ENCODE results near the gene PTRHD1. TPM values are rescaled to one million over a fixed set of nuclear protein-coding genes. Genes with fewer than 3 reads are reported as not detected.

PTRHD1 gene
- total RNA-seq, 1 donor = 33.4 TPM

- no peak overlapping the region for H3K4me3 ChIP-seq (ENCODE audit: low read depth, low read length)
- DNase-seq (ENCODE audit: low read depth) = no peak
- TF ChIP-seq, protein P1, sequence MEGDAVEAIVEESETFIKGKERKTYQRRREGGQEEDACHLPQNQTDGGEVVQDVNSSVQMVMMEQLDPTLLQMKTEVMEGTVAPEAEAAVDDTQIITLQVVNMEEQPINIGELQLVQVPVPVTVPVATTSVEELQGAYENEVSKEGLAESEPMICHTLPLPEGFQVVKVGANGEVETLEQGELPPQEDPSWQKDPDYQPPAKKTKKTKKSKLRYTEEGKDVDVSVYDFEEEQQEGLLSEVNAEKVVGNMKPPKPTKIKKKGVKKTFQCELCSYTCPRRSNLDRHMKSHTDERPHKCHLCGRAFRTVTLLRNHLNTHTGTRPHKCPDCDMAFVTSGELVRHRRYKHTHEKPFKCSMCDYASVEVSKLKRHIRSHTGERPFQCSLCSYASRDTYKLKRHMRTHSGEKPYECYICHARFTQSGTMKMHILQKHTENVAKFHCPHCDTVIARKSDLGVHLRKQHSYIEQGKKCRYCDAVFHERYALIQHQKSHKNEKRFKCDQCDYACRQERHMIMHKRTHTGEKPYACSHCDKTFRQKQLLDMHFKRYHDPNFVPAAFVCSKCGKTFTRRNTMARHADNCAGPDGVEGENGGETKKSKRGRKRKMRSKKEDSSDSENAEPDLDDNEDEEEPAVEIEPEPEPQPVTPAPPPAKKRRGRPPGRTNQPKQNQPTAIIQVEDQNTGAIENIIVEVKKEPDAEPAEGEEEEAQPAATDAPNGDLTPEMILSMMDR (IDR thresholded peaks at IDR 0.05; ENCODE audit: insufficient read depth, low read length) = no peak
Observed at GRCh38 chr2:24771061-24771460, 22.1 kb downstream of the PTRHD1 start.

- H3K4me3 ChIP-seq (ENCODE audit: low read depth, low read length) = no peak overlapping the region
- TF ChIP-seq, protein P1 (IDR thresholded peaks at IDR 0.05; ENCODE audit: insufficient read depth, low read length) = no peak
Observed at GRCh38 chr2:24768601-24769000, 24.6 kb downstream of the PTRHD1 start.

GRCh38 chr2:24768013-24768412 lies 25.2 kb downstream of the PTRHD1 start:
- TF ChIP-seq, protein P1 (IDR thresholded peaks at IDR 0.05; ENCODE audit: insufficient read depth, low read length) = no peak
- no peak overlapping the region for H3K4me3 ChIP-seq (ENCODE audit: low read depth, low read length)
- DNase-seq (ENCODE audit: low read depth) = no peak

More at GRCh38 chr2:24768601-24769000, 24.6 kb downstream of the PTRHD1 start:
- DNase-seq (ENCODE audit: low read depth) = peak; percentile 41

GRCh38 chr2:24766609-24767008 lies 26.6 kb downstream of the PTRHD1 start:
- H3K4me3 ChIP-seq (ENCODE audit: low read depth, low read length) = no peak overlapping the region
- DNase-seq (ENCODE audit: low read depth) = no peak
- TF ChIP-seq, protein P1 (IDR thresholded peaks at IDR 0.05; ENCODE audit: insufficient read depth, low read length) = no peak

DNA sequence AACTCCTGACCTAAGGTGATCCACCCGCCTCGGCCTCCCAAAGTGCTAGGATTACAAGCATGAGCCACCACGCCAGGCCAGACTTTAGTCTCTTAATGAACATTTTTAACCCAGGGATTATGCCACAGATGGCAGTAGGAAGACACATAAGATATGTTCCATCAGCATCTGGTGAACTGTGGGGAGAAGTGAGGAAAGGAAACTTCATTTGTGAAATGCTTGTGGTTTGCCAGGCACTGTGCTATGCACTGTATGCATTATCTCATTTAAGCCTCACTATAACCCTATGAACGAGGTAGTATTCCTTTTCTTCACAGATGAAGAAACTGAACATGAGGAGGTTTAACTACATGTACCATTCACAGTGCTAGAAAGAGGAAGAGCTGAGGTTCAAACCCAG lies 29.3 kb downstream of the PTRHD1 start:
- no peak overlapping the region for H3K4me3 ChIP-seq (ENCODE audit: low read depth, low read length)
- no peak for DNase-seq (ENCODE audit: low read depth)
- TF ChIP-seq, protein P1 (IDR thresholded peaks at IDR 0.05; ENCODE audit: insufficient read depth, low read length) = no peak

GRCh38 chr2:24762518-24762917 lies 30.7 kb downstream of the PTRHD1 start:
- TF ChIP-seq, protein P1 (IDR thresholded peaks at IDR 0.05; ENCODE audit: insufficient read depth, low read length) = no peak
- H3K4me3 ChIP-seq (ENCODE audit: low read depth, low read length) = no peak overlapping the region
- DNase-seq (ENCODE audit: low read depth) = no peak

GRCh38 chr2:24761866-24762265 lies 31.3 kb downstream of the PTRHD1 start:
- no peak for DNase-seq (ENCODE audit: low read depth)
- TF ChIP-seq, protein P1 (IDR thresholded peaks at IDR 0.05; ENCODE audit: insufficient read depth, low read length) = no peak
- no peak overlapping the region for H3K4me3 ChIP-seq (ENCODE audit: low read depth, low read length)

All from fibroblast of the aortic adventitia (primary cell).